Activated CD4-positive, alpha-beta T cell treated with anti-CD3 and anti-CD28 coated beads, Interleukin-2, amount 10 ng/mL, durations not matched to agents 24 days and 14 days (primary cell): Measurements from ENCODE around the gene PRKAG2. TPM values are rescaled to one million over a fixed set of nuclear protein-coding genes. Genes with fewer than 3 reads are reported as not detected.
"Not testable (repeated sequence)": the region's sequence is repeated elsewhere in the genome, so short reads cannot be mapped to it uniquely, and the experiment has no call there.

Source experiments
- DNase-seq: peaks from one replicate; pipeline ENCODE4 v3.0.0; 2022
- H3K27ac Mint-ChIP-seq: one replicate; pipeline ENCODE4 v1.8.0; 2022; ENCODE audit warnings: mild to moderate bottlenecking, mixed read lengths
- H3K27me3 Mint-ChIP-seq: one replicate; pipeline ENCODE4 v1.8.0; 2022; ENCODE audit warnings: mixed read lengths
- H3K36me3 Mint-ChIP-seq: one replicate; pipeline ENCODE4 v1.8.0; 2022; ENCODE audit warnings: low read depth, mild to moderate bottlenecking, mixed read lengths
- H3K4me1 Mint-ChIP-seq: one replicate; pipeline ENCODE4 v1.8.0; 2021; ENCODE audit warnings: mixed read lengths
- H3K4me3 Mint-ChIP-seq: one replicate; pipeline ENCODE4 v1.8.0; 2022; ENCODE audit warnings: mild to moderate bottlenecking, moderate library complexity, mixed read lengths
- H3K9me3 Mint-ChIP-seq: one replicate; pipeline ENCODE4 v1.8.0; 2021; ENCODE audit warnings: mixed read lengths
- intact Hi-C: fragments of 100-400 bp; cut with micrococcal nuclease; formaldehyde crosslinking; loops from one replicate; pipeline ENCODE4 v1.15.1; 2023
- total RNA-seq: library from RNA; stranded (reverse); gene quantifications from 2 replicates; pipeline ENCODE4 v1.2.3, GENCODE V29; 2022

Gene PRKAG2
- total RNA-seq, 1 donor from 2014 or later: 14.3 TPM

DNA sequence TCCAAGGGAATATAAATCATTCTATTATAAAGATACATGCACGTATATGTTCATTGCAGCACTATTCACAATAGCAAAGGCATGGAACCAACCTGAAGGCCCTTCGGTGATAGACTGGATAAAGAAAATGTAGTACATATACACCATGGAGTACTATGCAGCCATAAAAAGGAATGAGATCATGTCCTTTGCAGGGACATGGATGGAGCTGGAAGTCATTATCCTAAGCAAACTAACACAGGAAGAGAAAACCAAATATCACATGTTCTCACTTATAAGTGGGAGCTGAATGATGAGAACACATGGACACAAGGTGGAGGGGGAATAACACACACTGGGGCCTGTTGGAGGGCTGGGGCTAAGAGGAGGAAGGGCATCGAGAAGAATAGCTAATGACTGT is 30.2 kb upstream of the PRKAG2 start:
- intact Hi-C loops, H3K4me3 Mint-ChIP-seq, H3K4me1 Mint-ChIP-seq, H3K36me3 Mint-ChIP-seq, H3K9me3 Mint-ChIP-seq, H3K27ac Mint-ChIP-seq, DNase-seq: not testable (repeated sequence)
- H3K27me3 Mint-ChIP-seq: peaks cover 19% of the 10 kb centered on the region

DNA sequence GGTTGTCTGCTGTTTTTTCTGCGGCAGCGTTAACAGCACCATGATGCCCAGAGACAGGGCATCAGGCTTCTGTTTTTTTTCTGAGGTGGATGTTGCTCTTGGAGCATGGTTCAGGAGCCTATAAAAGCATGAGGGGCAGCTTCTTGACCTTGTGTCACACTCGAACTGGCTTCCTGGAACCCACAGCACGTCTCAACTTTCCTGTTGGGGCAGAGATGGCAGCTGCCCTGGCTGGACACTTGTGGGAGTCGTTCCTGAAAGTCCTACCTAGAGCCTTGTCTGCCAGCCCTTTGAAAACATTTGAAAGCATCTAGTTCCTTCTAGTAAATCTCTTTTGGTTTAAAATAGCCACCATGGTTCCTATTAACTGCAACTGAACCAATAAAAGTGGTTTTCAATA is 28.9 kb upstream of the PRKAG2 start:
- peaks cover 19% of the 10 kb centered on the region for H3K27me3 Mint-ChIP-seq
- intact Hi-C loops: no loop called here
- H3K27ac Mint-ChIP-seq: no peak overlapping the region
- H3K9me3 Mint-ChIP-seq: no peaks in the 10 kb centered on the region
- H3K4me3 Mint-ChIP-seq: no peak overlapping the region
- H3K4me1 Mint-ChIP-seq: no peaks in the 10 kb centered on the region
- no peak for DNase-seq
- no peaks in the 10 kb centered on the region for H3K36me3 Mint-ChIP-seq

- H3K9me3 Mint-ChIP-seq: no peaks in the 10 kb centered on the region
- no peak overlapping the region for H3K4me3 Mint-ChIP-seq
- H3K36me3 Mint-ChIP-seq: no peaks in the 10 kb centered on the region
- peaks cover 19% of the 10 kb centered on the region for H3K27me3 Mint-ChIP-seq
- no peak for DNase-seq
- intact Hi-C loops: no loop called here
- no peak overlapping the region for H3K27ac Mint-ChIP-seq
- H3K4me1 Mint-ChIP-seq: no peaks in the 10 kb centered on the region
Measured at GRCh38 chr7:151905353-151905752, 28.4 kb upstream of the PRKAG2 start.

DNA sequence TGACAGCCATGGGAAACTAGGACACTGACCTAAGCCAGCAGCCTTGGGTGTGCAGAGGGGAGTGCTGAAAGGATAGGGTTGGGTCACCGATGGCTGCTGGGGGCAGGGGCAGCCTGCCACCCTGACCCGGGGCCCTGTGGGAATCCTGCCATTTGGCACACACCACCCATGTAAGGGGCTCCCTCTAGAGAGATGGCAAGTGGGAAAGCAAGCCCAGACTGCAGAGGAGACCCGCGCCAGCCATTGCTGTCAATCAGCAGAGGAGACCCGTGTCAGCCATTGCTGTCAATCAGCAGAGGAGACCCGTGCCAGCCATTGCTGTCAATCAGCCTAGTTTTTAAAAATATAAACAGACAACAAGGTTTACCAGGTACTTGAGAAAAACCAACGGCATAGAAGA is 27.4 kb upstream of the PRKAG2 start:
- DNase-seq: no peak
- Mint-ChIP-seq H3K27me3 (peaks cover 21% of the 10 kb centered on the region), H3K27ac (no peak overlapping the region)

GRCh38 chr7:151903249-151904032 is 26.5 kb upstream of the PRKAG2 start:
- no peaks in the 10 kb centered on the region for H3K36me3 Mint-ChIP-seq
- no peak for DNase-seq
- H3K27me3 Mint-ChIP-seq: peaks cover 18% of the 10 kb centered on the region
- no peak overlapping the region for H3K4me3 Mint-ChIP-seq
- no peaks in the 10 kb centered on the region for H3K4me1 Mint-ChIP-seq
- intact Hi-C loops: no loop called here
- no peaks in the 10 kb centered on the region for H3K9me3 Mint-ChIP-seq
- H3K27ac Mint-ChIP-seq: no peak overlapping the region

More for the DNA sequence above, 27.4 kb upstream of the PRKAG2 start:
- intact Hi-C loops: no loop called here
- H3K36me3 Mint-ChIP-seq: no peaks in the 10 kb centered on the region
- no peaks in the 10 kb centered on the region for H3K9me3 Mint-ChIP-seq
- no peak overlapping the region for H3K4me3 Mint-ChIP-seq
- H3K4me1 Mint-ChIP-seq: no peaks in the 10 kb centered on the region

GRCh38 chr7:151902311-151902710 is 25.4 kb upstream of the PRKAG2 start:
- Mint-ChIP-seq H3K4me3 (no peak overlapping the region), H3K9me3 (no peaks in the 10 kb centered on the region), H3K36me3 (no peaks in the 10 kb centered on the region), H3K27me3 (peaks cover 18% of the 10 kb centered on the region), H3K4me1 (no peaks in the 10 kb centered on the region), H3K27ac (no peak overlapping the region)
- no peak for DNase-seq
- intact Hi-C loops: no loop called here

DNA sequence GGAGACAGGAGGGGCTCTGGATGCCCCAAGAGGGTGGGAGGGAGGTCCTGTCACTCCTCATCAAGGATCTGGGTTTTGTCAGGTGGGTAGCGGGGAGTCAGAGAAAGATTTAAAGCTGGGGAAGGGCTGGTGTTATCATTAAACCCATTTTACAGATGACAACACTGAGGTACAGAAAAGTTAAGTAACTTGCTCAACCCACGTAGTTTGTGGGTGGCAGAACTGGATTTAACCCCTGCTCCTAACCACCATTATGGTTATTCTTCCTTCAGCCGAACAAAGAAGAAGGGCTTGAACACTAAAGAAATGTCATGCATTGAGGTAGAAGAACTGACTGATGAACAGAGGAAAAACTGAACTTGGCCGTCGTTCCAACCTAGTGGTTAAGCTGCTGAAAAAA is 24.9 kb upstream of the PRKAG2 start:
- Mint-ChIP-seq H3K4me3 (no peak overlapping the region), H3K27me3 (peaks cover 13% of the 10 kb centered on the region), H3K4me1 (no peaks in the 10 kb centered on the region), H3K27ac (no peak overlapping the region), H3K9me3 (no peaks in the 10 kb centered on the region), H3K36me3 (no peaks in the 10 kb centered on the region)
- intact Hi-C loops: no loop called here
- no peak for DNase-seq

DNA sequence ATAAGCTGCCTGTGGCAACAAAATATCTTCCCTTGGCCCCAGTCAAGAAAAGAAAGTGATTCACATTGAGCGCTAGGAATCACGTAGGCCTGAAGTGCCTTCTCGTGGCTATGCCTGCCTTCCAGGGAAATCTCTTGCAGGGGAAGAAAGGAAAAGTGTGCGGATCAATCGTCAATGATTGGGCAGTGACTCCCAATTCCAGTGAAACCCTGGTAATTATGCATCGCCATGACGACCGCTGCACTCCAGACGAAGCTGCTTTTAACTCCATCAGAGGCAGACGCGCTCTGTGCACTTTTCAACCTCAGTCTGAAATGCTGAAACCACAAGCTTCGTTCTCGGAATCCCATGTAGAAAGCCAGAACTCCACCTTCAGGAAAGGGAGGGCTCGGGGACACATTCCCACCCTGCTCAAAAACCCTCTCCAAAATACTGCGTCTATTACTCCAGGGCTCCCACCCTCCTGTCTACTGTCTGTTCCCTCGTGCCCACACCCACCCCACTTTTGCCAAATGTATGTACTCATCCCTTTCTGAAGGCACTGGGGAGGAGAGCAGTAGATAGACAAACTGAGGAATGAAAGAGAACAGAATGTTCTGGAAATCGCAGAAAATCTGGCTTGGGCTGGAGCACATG is 24.2 kb upstream of the PRKAG2 start:
- Mint-ChIP-seq H3K36me3 (no peaks in the 10 kb centered on the region), H3K9me3 (no peaks in the 10 kb centered on the region), H3K4me3 (no peak overlapping the region), H3K27me3 (peaks cover 8% of the 10 kb centered on the region), H3K27ac (no peak overlapping the region), H3K4me1 (no peaks in the 10 kb centered on the region)
- DNase-seq: no peak
- intact Hi-C loops: no loop called here

DNA sequence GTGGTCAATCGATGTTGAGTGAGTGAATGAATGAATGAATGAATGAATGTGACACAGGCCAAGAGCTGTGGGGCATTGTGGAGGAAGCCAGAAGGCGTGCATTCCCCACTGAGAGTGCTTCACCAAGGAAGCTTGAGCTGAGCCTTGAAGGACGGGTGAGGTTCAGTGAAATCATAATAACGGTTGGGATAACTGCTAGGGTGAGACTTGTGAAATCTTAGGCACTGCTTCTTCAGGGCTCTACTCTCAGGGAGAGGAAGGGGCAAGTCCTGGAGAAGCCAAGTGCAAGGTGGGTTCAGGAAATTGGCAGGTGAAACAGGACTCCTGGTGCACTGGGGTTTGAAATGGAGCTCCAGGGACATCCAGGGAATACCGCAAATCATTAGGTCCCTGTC is 23.7 kb upstream of the PRKAG2 start:
- Mint-ChIP-seq H3K4me1 (no peaks in the 10 kb centered on the region), H3K36me3 (no peaks in the 10 kb centered on the region), H3K27me3 (peaks cover 7% of the 10 kb centered on the region), H3K9me3 (no peaks in the 10 kb centered on the region), H3K27ac (no peak overlapping the region), H3K4me3 (no peak overlapping the region)
- intact Hi-C loops: no loop called here
- DNase-seq: no peak

- Mint-ChIP-seq H3K27me3 (peaks cover 3% of the 10 kb centered on the region), H3K9me3 (no peaks in the 10 kb centered on the region), H3K4me3 (no peak overlapping the region), H3K4me1 (no peaks in the 10 kb centered on the region), H3K36me3 (no peaks in the 10 kb centered on the region), H3K27ac (no peak overlapping the region)
- no peak for DNase-seq
- intact Hi-C loops: no loop called here
Measured at GRCh38 chr7:151899513-151900360, 22.8 kb upstream of the PRKAG2 start.

DNA sequence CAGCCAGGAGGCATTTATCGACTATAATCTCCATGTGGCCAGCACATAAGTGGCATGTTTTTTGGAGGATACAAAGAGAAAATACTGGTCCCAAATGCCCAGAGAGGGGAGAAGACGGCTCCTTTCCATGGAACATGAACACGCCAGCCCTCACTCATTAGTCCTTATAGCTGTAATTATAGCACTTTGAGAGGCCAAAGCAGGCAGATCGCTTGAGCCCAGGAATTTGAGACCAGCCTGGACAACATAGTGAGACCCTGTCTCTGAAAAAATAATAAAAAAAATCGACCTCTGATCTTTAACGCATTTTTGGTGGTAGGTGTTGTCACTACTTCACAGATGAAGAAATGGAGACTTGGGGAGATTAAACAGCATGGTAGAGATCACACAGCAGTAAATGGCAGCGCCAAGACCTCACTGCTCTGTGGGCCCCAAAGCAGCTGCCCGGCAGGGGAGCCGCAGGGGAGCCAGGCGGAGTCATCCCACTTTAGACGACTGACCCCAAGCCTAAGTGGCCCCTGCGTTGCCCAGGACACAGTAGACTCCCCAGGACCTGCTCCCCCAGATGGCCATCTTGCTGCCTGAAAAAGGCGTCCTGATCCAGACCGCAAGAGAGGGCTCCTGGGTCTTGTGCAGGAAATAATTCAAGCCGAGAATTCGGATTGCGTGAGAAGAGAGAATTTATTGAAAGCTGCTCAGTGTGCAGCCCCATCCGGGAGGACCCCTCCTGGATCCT is 21.2 kb upstream of the PRKAG2 start:
- no peak for DNase-seq
- Mint-ChIP-seq H3K27ac (no peak overlapping the region), H3K27me3 (peaks cover 3% of the 10 kb centered on the region), H3K4me3 (no peak overlapping the region), H3K9me3 (no peaks in the 10 kb centered on the region), H3K36me3 (no peaks in the 10 kb centered on the region), H3K4me1 (no peaks in the 10 kb centered on the region)
- intact Hi-C loops: no loop called here

DNA sequence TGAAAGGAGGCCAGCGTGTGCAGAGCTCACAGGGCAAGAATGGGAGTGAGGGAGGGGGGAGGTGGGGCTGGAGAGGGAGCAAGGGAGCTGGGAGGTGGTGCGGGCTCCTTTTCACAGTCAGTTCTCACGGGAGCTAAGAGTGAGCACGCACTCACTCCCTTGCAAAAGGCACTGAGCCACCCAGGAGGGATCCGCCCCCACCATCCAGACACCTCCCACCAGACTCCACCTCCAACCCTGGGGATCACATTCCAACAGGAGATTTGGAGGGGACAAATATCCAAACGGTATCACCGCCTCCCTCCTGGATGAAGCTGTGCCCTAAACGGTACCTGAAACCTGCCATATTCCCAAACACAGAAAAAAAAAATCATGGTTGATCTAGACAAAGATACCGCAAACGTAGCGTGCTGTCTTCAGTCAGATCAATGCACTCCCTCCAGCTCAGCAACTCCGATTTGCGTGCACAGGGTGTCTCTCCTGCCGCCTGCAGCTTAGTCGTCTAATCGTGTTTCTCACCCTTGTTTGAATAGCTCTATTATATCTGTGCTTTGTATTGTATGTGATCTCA is 20.3 kb upstream of the PRKAG2 start:
- H3K4me3 Mint-ChIP-seq: no peak overlapping the region

DNA sequence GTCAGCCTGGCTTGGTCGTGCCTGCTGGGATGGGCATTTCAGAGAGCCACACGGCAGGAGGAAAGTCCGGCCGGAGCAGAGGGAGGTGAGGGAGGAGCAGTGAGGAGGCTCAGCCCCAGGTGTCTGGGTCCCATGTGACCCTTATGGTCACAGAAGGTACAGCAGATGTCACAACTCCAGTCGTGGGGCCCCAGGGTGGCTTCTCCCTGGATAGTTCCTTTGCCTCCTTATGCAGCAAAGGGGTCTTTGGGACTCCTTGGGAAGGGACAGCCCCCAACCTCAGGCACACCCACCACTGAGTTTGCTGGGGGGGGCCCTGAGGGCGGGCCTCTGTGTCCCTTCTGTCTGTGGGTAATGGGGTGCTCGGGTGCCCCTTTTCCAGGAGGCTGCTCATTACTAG is 19.6 kb upstream of the PRKAG2 start:
- intact Hi-C loops: no loop called here
- H3K4me3 Mint-ChIP-seq: no peak overlapping the region
- H3K4me1 Mint-ChIP-seq: no peaks in the 10 kb centered on the region

More for the DNA sequence above, 20.3 kb upstream of the PRKAG2 start:
- H3K36me3 Mint-ChIP-seq: no peaks in the 10 kb centered on the region
- intact Hi-C loops: no loop called here
- no peaks in the 10 kb centered on the region for H3K4me1 Mint-ChIP-seq
- no peaks in the 10 kb centered on the region for H3K9me3 Mint-ChIP-seq
- peaks cover 3% of the 10 kb centered on the region for H3K27me3 Mint-ChIP-seq
- DNase-seq: no peak
- H3K27ac Mint-ChIP-seq: no peak overlapping the region

More for the DNA sequence above, 19.6 kb upstream of the PRKAG2 start:
- no peak overlapping the region for H3K27ac Mint-ChIP-seq
- no peaks in the 10 kb centered on the region for H3K36me3 Mint-ChIP-seq
- H3K27me3 Mint-ChIP-seq: peaks cover 4% of the 10 kb centered on the region
- no peak for DNase-seq
- H3K9me3 Mint-ChIP-seq: no peaks in the 10 kb centered on the region
